ENCODE data around the gene IL1RAPL1. TPM values are rescaled to one million over a fixed set of nuclear protein-coding genes. Genes with fewer than 3 reads are reported as not detected.

IL1RAPL1 gene
- total RNA-seq, 1 donor from 2014 or later, result 2.7 TPM

DNA sequence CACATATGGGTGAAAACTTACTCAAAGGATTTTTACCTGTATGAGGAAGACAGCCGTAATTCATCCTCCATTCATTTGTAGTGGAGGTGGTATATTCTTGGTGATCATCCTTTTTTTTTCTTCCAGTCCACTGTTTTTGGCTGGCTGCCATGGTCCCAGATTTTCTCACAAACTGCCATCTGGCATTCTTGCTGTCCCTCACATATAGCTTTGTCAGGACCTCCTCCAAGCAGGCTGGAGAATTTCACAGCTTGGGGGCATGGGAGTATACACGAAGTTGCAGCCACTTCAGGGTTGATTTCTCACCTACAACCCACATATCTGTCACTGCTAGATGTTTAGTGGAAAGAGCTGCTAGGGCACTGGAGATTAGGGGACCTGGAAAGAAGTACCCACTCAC lies 401.0 kb downstream of the IL1RAPL1 start:
- TF ChIP-seq, protein P1, sequence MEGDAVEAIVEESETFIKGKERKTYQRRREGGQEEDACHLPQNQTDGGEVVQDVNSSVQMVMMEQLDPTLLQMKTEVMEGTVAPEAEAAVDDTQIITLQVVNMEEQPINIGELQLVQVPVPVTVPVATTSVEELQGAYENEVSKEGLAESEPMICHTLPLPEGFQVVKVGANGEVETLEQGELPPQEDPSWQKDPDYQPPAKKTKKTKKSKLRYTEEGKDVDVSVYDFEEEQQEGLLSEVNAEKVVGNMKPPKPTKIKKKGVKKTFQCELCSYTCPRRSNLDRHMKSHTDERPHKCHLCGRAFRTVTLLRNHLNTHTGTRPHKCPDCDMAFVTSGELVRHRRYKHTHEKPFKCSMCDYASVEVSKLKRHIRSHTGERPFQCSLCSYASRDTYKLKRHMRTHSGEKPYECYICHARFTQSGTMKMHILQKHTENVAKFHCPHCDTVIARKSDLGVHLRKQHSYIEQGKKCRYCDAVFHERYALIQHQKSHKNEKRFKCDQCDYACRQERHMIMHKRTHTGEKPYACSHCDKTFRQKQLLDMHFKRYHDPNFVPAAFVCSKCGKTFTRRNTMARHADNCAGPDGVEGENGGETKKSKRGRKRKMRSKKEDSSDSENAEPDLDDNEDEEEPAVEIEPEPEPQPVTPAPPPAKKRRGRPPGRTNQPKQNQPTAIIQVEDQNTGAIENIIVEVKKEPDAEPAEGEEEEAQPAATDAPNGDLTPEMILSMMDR (conservative IDR thresholded peaks at IDR 0.05), result no peak
- H3K27me3 Mint-ChIP-seq (ENCODE audit: low read depth), result no peaks in the 10 kb centered on the region
- no peak overlapping the region for H3K27ac Mint-ChIP-seq (ENCODE audit: unreplicated experiment)
- peaks cover 15% of the 10 kb centered on the region for H3K4me1 Mint-ChIP-seq
- DNase-seq (ENCODE audit: low read depth, low spot score), result no peak
- H3K36me3 Mint-ChIP-seq (ENCODE audit: low read depth), result no peaks in the 10 kb centered on the region
- H3K9me3 Mint-ChIP-seq, result peaks cover under 1% of the 10 kb centered on the region
- no peak overlapping the region for H3K4me3 Mint-ChIP-seq

DNA sequence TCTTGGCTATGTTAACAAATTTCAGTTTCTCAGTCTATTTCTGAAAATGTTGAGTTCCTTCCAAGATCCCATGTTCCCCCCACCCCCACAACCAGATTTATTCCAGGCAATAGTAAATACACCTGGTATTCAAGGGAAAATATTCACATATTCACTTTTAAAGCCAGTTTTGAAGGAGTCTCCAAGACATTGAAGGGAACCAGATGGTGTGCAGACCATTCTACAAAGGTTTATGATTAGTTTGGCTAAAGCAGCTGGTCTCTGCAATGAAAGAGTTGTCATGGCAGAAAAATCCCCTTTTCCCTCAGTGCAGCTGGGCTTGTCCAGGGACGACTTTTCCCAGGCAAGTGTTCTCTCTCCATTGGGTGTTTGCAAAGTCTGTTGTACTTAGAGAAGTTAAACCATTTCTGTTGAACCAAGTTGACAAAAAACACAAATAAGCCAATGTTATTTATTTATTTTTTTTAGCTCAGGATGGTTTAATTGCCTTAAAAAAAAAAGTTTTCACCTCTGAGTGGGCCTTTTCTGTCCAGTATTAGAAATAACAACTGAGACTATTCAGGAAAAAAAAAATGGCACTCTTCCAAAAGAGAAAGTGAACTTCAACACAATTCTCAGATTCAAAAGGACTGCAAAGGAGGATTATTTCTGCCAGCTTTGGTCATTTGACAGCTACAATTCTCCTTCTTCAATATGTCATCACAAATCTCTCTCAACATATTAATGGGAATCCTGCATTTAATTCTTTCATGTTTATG lies 410.6 kb downstream of the IL1RAPL1 start:
- Mint-ChIP-seq H3K9me3 (peaks cover 2% of the 10 kb centered on the region), H3K36me3 (ENCODE audit: low read depth) (no peaks in the 10 kb centered on the region), H3K27me3 (ENCODE audit: low read depth) (no peaks in the 10 kb centered on the region), H3K4me1 (peaks cover 13% of the 10 kb centered on the region), H3K4me3 (no peak overlapping the region), H3K27ac (ENCODE audit: unreplicated experiment) (no peak overlapping the region)
- no peak for DNase-seq (ENCODE audit: low read depth, low spot score)
- TF ChIP-seq, protein P1 (conservative IDR thresholded peaks at IDR 0.05), result no peak

DNA sequence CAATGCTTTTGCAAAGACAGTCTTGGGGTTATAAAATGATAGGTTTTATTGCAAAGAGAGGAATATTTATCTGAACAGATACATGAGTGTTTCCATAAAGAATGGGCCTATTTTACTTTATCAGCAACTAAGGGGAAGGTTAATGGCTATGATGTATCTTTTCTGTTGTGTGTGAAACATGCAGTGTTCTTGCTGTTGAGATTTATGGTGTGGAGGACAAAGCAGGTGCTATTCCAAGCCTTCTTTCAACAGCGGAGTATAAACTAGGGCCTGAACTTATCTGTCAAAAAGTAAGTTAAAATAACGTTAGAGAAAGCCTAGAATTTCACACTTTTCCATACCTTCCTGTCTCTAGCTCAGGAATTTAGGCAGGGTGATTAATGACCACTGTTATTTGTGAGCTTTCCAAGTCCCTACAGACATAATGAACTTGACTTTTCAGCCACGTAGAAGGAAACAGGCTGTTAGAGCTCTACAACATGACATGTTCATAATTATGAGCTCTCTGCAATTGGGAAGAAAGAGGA lies 411.4 kb downstream of the IL1RAPL1 start:
- Mint-ChIP-seq H3K27me3 (ENCODE audit: low read depth) (no peaks in the 10 kb centered on the region), H3K36me3 (ENCODE audit: low read depth) (no peaks in the 10 kb centered on the region), H3K4me3 (no peak overlapping the region), H3K27ac (ENCODE audit: unreplicated experiment) (no peak overlapping the region), H3K9me3 (no peaks in the 10 kb centered on the region), H3K4me1 (peaks cover 13% of the 10 kb centered on the region)
- TF ChIP-seq, protein P1 (conservative IDR thresholded peaks at IDR 0.05), result no peak
- DNase-seq (ENCODE audit: low read depth, low spot score), result no peak

DNA sequence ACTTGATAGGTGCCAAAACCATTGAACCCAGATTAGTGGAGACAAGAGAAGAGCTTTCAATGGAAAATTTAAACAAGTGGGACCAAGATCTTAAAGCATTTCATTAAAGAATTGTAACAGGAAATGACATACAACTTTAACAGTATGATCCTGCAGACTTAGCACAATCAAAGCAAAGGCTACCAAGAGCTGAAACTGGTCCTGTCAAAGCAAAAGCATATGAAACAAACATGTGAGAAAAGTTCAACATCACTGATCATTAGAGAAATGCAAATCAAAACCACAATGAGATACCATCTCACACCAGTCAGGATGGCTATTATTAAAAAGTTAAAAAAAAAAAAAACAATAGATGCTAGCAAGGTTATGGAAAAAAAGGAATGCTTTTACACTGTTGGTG lies 425.6 kb downstream of the IL1RAPL1 start:
- H3K9me3 Mint-ChIP-seq, result peaks cover 11% of the 10 kb centered on the region
- no peaks in the 10 kb centered on the region for H3K27me3 Mint-ChIP-seq (ENCODE audit: low read depth)
- no peak overlapping the region for H3K27ac Mint-ChIP-seq (ENCODE audit: unreplicated experiment)
- DNase-seq (ENCODE audit: low read depth, low spot score), result no peak
- TF ChIP-seq, protein P1 (conservative IDR thresholded peaks at IDR 0.05), result no peak
- no peak overlapping the region for H3K4me3 Mint-ChIP-seq
- no peaks in the 10 kb centered on the region for H3K4me1 Mint-ChIP-seq
- peaks cover 3% of the 10 kb centered on the region for H3K36me3 Mint-ChIP-seq (ENCODE audit: low read depth)

GRCh38 chrX:29023207-29023606 lies 436.0 kb downstream of the IL1RAPL1 start:
- no peaks in the 10 kb centered on the region for H3K9me3 Mint-ChIP-seq
- H3K27ac Mint-ChIP-seq (ENCODE audit: unreplicated experiment), result no peak overlapping the region
- no peaks in the 10 kb centered on the region for H3K4me1 Mint-ChIP-seq
- TF ChIP-seq, protein P1 (conservative IDR thresholded peaks at IDR 0.05), result no peak
- H3K4me3 Mint-ChIP-seq, result no peak overlapping the region
- DNase-seq (ENCODE audit: low read depth, low spot score), result no peak
- no peaks in the 10 kb centered on the region for H3K27me3 Mint-ChIP-seq (ENCODE audit: low read depth)
- H3K36me3 Mint-ChIP-seq (ENCODE audit: low read depth), result peaks cover 2% of the 10 kb centered on the region
